Naive thymus-derived CD4-positive, alpha-beta T cell (primary cell): ENCODE measurements around the gene ZFAND3. TPM values are rescaled to one million over a fixed set of nuclear protein-coding genes. Genes with fewer than 3 reads are reported as not detected.
"Not testable (repeated sequence)": the region's sequence is repeated elsewhere in the genome, so short reads cannot be mapped to it uniquely, and the experiment has no call there.

Experiments
- ATAC-seq: fragments of 150-1000 bp; cut with Tn5 transposase; 2 replicates; pipeline ENCODE4 v1.10.0; 2021; ENCODE audit warnings: mild to moderate bottlenecking, moderate library complexity
- CTCF ChIA-PET: fragments of 350-600 bp; sonication (Branson Sonifier 250); formaldehyde crosslinking; loops from one replicate; lab custom pipeline; 2021; ENCODE audit warnings: antibody characterized with exemption; lab: Charles Lee
- POLR2A ChIA-PET: fragments of 350-600 bp; sonication (Branson Sonifier 250); formaldehyde crosslinking; loops from one replicate; lab custom pipeline; 2021; ENCODE audit warnings: antibody characterized with exemption, inconsistent platforms; lab: Charles Lee
- DNase-seq, 9 donors: peaks; one replicate each; pipeline versions ENCODE4 v3.0.0 to v3.0.0-alpha.2; 2020 to 2022; ENCODE audit warnings: mixed read lengths in 1 of 9
- H3K27ac ChIP-seq: one replicate; pipeline ENCODE4 v1.7.0; 2013; ENCODE audit warnings: mild to moderate bottlenecking, low read depth, low read length, moderate library complexity
- H3K27me3 ChIP-seq, 2 donors: one replicate each; pipeline ENCODE4 v1.7.0; 2013; ENCODE audit warnings: low read length in 2 of 2, mild to moderate bottlenecking in 2 of 2, moderate library complexity in 2 of 2; ENCODE audit not compliant: control insufficient read depth in 2 of 2, insufficient read depth in 2 of 2
- H3K36me3 ChIP-seq, 3 experiments: 1 replicate in 2 of 3; 2 replicates in 1 of 3; pipeline ENCODE4 v1.7.0; 2013; ENCODE audit warnings: low read length in 3 of 3, mild to moderate bottlenecking in 3 of 3, moderate library complexity in 1 of 3; ENCODE audit not compliant: insufficient read depth in 3 of 3, control insufficient read depth in 2 of 3
- H3K4me1 ChIP-seq, 2 donors: one replicate each; pipeline ENCODE4 v1.7.0; 2013; ENCODE audit warnings: low read length in 2 of 2, mild to moderate bottlenecking in 2 of 2, moderate library complexity in 1 of 2; ENCODE audit not compliant: control insufficient read depth in 2 of 2, insufficient read depth in 2 of 2
- H3K4me3 ChIP-seq: 2 replicates; pipeline ENCODE4 v1.7.0; 2013; ENCODE audit warnings: mild to moderate bottlenecking, low read length
- H3K9me3 ChIP-seq, 3 experiments: 1 replicate in 2 of 3; 2 replicates in 1 of 3; pipeline ENCODE4 v1.7.0; 2013; ENCODE audit warnings: low read length in 3 of 3; ENCODE audit not compliant: control insufficient read depth in 2 of 3
- H3K27ac Mint-ChIP-seq, 9 donors: one replicate each; pipeline ENCODE4 v1.8.0; 2020 to 2022; ENCODE audit warnings: mixed read lengths in 9 of 9, mild to moderate bottlenecking in 8 of 9, moderate library complexity in 5 of 9, inconsistent platforms in 2 of 9
- H3K27me3 Mint-ChIP-seq, 5 donors: one replicate each; pipeline ENCODE4 v1.8.0; 2021 to 2022; ENCODE audit warnings: mixed read lengths in 5 of 5, mild to moderate bottlenecking in 1 of 5
- H3K36me3 Mint-ChIP-seq, 5 donors: one replicate each; pipeline ENCODE4 v1.8.0; 2020 to 2022; ENCODE audit warnings: mixed read lengths in 5 of 5, mild to moderate bottlenecking in 3 of 5, inconsistent platforms in 1 of 5
- H3K4me1 Mint-ChIP-seq, 7 donors: one replicate each; pipeline ENCODE4 v1.8.0; 2020 to 2022; ENCODE audit warnings: mixed read lengths in 7 of 7, mild to moderate bottlenecking in 3 of 7, inconsistent platforms in 1 of 7
- H3K4me3 Mint-ChIP-seq, 10 donors: one replicate each; pipeline ENCODE4 v1.8.0; 2020 to 2022; ENCODE audit warnings: mild to moderate bottlenecking in 10 of 10, mixed read lengths in 10 of 10, moderate library complexity in 6 of 10, inconsistent platforms in 2 of 10
- H3K9me3 Mint-ChIP-seq, 11 donors: one replicate each; pipeline ENCODE4 v1.8.0; 2020 to 2022; ENCODE audit warnings: mixed read lengths in 11 of 11, mild to moderate bottlenecking in 4 of 11, inconsistent platforms in 1 of 11, moderate library complexity in 1 of 11
- intact Hi-C, 2 donors: fragments of 100-400 bp; cut with micrococcal nuclease; formaldehyde crosslinking; loops; one replicate each; pipeline ENCODE4 v1.15.1; 2023
- polyA plus RNA-seq, 2 donors: library from polyadenylated mRNA; unstranded; fragments of 300-500 nt; fragmentation: Illumina TruSeq; gene quantifications; one replicate each; pipeline ENCODE4 v1.2.3, GENCODE V29; 2021
- total RNA-seq, 6 experiments: library from RNA in 5 of 6; stranded (reverse) in 5 of 6; gene quantifications; 1 replicate in 5 of 6; 2 replicates in 1 of 6; pipeline ENCODE4 v1.2.3 and lab custom pipeline; 2021 to 2026

ZFAND3 gene
- total and polyA plus RNA-seq, 7 experiments from 2014 or later, result 3.5 to 55.0 (median 37.1) TPM

DNA sequence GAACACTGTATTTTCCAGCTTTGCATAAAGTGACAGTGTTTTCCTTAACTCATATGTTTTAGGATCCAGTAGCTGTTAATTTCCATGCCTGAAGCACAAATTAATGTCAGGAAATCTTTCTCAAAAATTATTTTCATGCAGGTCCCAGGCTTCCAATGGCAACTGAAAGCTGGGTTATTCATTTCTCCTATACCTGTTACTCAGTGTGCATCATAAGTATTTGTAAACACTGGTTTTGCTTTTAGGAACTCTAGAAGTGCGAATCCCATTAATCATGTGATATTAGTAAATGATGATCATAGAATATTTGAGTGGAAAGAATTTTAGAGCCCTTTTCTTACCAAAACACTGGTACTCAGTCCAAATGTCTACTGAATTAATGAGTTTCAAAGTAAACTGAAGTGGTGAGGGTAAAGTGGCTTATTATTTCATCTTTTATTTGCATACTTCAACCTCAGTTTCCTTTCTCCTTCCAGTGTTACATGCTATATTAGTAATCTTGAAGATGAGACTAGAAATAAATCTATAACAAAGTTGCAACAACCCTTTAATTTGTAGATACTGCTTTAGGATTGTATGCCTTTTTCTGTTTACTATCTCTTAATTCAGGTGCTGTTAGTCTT lies 124.0 kb downstream of the ZFAND3 start:
- H3K4me3 ChIP-seq, result no peak overlapping the region
- peaks cover 0 to 17% of the 10 kb centered on the region in 2 donors for H3K4me1 ChIP-seq
- no peak overlapping the region for H3K27ac ChIP-seq
- no peaks in the 10 kb centered on the region for H3K9me3 ChIP-seq
- H3K27me3 Mint-ChIP-seq, result no peaks in the 10 kb centered on the region
- H3K36me3 Mint-ChIP-seq, result peaks cover 6 to 25% (median 12%) of the 10 kb centered on the region in 5 donors
- H3K27me3 ChIP-seq, result no peaks in the 10 kb centered on the region
- peaks cover 0 to 5% (median 1%) of the 10 kb centered on the region in 11 donors for H3K9me3 Mint-ChIP-seq
- peaks cover 19 to 64% (median 54%) of the 10 kb centered on the region in 7 donors for H3K4me1 Mint-ChIP-seq
- ChIA-PET CTCF (no interaction called here), POLR2A (no interaction called here)
- ATAC-seq (no peak), DNase-seq (no peak)
- H3K36me3 ChIP-seq, result no peaks in the 10 kb centered on the region
- intact Hi-C loops, result no loop called here
- no peak overlapping the region for H3K27ac Mint-ChIP-seq
- no peak overlapping the region for H3K4me3 Mint-ChIP-seq

DNA sequence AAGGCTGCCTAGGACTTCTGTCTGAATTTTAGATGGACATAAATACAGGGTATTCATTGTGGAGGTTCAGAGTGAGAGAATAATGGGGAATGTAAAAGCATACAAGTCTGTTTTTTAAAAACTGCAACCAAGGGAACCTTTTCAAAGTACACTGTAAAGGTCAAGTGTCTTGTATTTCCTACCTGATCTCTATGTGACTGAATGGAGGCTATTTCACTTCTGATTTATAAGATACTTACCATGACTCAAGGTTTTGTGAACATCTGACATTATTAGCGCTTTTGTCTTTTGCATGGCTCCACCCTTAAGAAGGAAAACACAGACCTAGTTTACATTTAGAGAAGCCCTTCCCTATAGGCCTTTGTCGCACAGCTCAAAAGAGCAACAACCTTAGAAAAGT lies 126.5 kb downstream of the ZFAND3 start:
- H3K4me1 ChIP-seq, result peaks cover 7 to 12% of the 10 kb centered on the region in 2 donors
- no peaks in the 10 kb centered on the region for H3K36me3 ChIP-seq
- CTCF ChIA-PET, result no interaction called here
- peaks cover 9 to 30% (median 18%) of the 10 kb centered on the region in 5 donors for H3K36me3 Mint-ChIP-seq
- no peak overlapping the region for H3K27ac ChIP-seq
- H3K4me1 Mint-ChIP-seq, result peaks cover 25 to 74% (median 67%) of the 10 kb centered on the region in 7 donors
- ATAC-seq (no peak), DNase-seq (no peak)
- no peak overlapping the region for H3K4me3 ChIP-seq
- H3K9me3 Mint-ChIP-seq, result peaks cover 0 to 9% (median 3%) of the 10 kb centered on the region in 11 donors
- no peak overlapping the region for H3K27ac Mint-ChIP-seq
- intact Hi-C loops, result loop anchor here in 1 of 2 donors (2.0 kb wide), 1 partner anchor 23 kb away; no protein-coding TSS in a partner anchor
- H3K4me3 Mint-ChIP-seq, result no peak overlapping the region
- POLR2A ChIA-PET, result no interaction called here
- H3K9me3 ChIP-seq, result no peaks in the 10 kb centered on the region
- H3K27me3 ChIP-seq, result no peaks in the 10 kb centered on the region
- no peaks in the 10 kb centered on the region for H3K27me3 Mint-ChIP-seq

DNA sequence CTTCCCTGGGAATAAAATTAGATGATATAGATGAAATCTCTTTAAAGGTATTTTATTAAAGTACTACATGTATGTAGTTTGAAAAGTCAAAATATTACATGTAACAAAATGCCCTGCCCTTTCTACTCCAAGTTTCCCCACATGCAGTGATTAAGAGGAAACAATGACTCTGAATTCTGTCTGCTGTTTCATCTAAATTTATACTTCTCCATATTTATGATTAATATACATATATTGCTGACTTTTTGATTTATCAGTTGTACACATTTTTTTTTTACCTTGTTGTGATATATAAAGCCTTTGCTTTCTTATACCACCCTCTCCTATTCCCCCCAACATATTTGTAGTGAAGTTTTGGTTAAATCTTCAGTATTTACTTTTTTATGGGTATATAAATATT lies 127.9 kb downstream of the ZFAND3 start:
- H3K36me3 Mint-ChIP-seq, result peaks cover 9 to 30% (median 18%) of the 10 kb centered on the region in 5 donors
- ATAC-seq, result no peak
- CTCF ChIA-PET, result no interaction called here
- Histone ChIP-seq H3K9me3 (no peaks in the 10 kb centered on the region), H3K27me3 (no peaks in the 10 kb centered on the region), H3K4me3 (no peak overlapping the region), H3K4me1 (peaks cover 4 to 7% of the 10 kb centered on the region in 2 donors), H3K36me3 (no peaks in the 10 kb centered on the region), H3K27ac (no peak overlapping the region)
- no peaks in the 10 kb centered on the region for H3K27me3 Mint-ChIP-seq
- DNase-seq, result no peak
- peaks cover 0 to 9% (median 3%) of the 10 kb centered on the region in 11 donors for H3K9me3 Mint-ChIP-seq
- H3K4me1 Mint-ChIP-seq, result peaks cover 35 to 84% (median 67%) of the 10 kb centered on the region in 7 donors
- POLR2A ChIA-PET, result no interaction called here
- intact Hi-C loops, result loop anchor here in 1 of 2 donors (2.0 kb wide), 1 partner anchor 25 kb away; no protein-coding TSS in a partner anchor
- H3K27ac Mint-ChIP-seq, result no peak overlapping the region
- no peak overlapping the region for H3K4me3 Mint-ChIP-seq

DNA sequence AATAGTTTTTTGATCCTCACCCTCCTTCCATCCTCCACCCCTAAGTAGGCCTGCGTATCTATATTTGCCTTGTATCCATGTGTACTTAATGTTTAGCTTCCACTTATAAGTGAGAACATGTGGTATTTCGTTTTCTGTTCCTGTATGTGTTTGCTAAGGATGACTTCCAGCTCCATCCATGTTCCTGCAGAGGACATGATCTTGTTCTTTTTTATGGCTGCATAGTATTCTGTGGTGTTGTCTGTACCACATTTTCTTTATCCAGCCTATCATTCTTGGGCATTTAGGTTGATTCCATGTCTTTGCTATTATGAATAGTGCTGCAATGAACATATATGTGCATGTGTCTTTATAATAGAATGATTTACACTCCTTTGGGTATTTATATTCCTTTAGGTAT lies 129.1 kb downstream of the ZFAND3 start:
- H3K4me3 ChIP-seq, DNase-seq, H3K36me3 ChIP-seq, H3K4me3 Mint-ChIP-seq, H3K9me3 Mint-ChIP-seq, H3K9me3 ChIP-seq, H3K27me3 Mint-ChIP-seq, H3K27ac Mint-ChIP-seq, H3K27ac ChIP-seq, ATAC-seq, H3K4me1 ChIP-seq, CTCF ChIA-PET, POLR2A ChIA-PET, H3K27me3 ChIP-seq, intact Hi-C loops: not testable (repeated sequence)
- H3K36me3 Mint-ChIP-seq, result peaks cover 9 to 30% (median 18%) of the 10 kb centered on the region in 5 donors
- H3K4me1 Mint-ChIP-seq, result peaks cover 28 to 81% (median 57%) of the 10 kb centered on the region in 7 donors

DNA sequence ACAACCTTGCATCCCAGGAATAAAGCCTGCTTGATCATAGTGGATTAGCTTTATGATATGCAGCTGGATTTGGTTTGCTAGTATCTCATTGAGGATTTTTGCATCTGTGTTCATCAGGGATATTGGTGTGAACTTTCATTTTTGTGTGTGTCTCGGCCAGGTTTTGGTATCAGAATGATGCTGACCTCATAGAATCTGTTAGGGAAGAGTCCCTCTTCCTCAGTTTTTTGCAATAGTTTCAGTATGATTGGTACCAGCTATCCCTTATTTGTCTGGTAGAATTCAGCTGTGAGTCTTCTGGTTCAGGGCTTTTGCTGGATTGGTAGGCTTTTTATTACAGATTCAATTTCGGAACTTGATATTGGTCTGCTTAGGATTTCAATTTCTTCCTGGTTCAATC lies 132.5 kb downstream of the ZFAND3 start:
- no peak overlapping the region for H3K27ac ChIP-seq
- H3K4me3 ChIP-seq, result no peak overlapping the region
- no peaks in the 10 kb centered on the region for H3K36me3 ChIP-seq
- POLR2A ChIA-PET, result no interaction called here
- H3K27me3 ChIP-seq, result no peaks in the 10 kb centered on the region
- Mint-ChIP-seq H3K9me3 (peaks cover 0 to 9% (median 3%) of the 10 kb centered on the region in 11 donors), H3K27ac (no peak overlapping the region), H3K27me3 (no peaks in the 10 kb centered on the region), H3K4me1 (peaks cover 18 to 51% (median 36%) of the 10 kb centered on the region in 7 donors), H3K4me3 (peak overlapping the region in 2 of 10 donors; percentile 4 to 24), H3K36me3 (peaks cover 8 to 22% (median 15%) of the 10 kb centered on the region in 5 donors)
- H3K4me1 ChIP-seq, result peaks cover 0 to 7% of the 10 kb centered on the region in 2 donors
- intact Hi-C loops, result no loop called here
- CTCF ChIA-PET, result no interaction called here
- no peak for ATAC-seq
- H3K9me3 ChIP-seq, result no peaks in the 10 kb centered on the region
- DNase-seq, result no peak

DNA sequence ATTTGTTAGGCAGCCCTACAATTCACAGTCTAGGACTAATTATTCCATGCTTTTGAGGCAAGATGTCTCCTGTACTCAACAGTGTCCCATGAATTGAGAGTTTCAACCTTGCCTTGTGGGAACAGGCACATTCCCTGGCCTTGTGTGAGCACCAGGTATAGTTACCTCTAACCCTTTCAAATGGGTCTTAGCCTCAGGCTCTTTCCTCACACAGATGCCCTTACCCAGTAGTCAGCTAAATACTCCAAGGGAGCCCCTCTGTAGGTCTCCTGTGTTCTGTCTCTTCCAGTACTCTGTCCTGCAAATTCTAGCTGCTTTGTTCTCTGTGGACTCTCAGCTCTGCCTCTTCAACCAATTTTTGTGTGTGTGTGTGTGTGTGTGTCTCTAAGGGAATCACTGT lies 135.3 kb downstream of the ZFAND3 start:
- ChIA-PET POLR2A (no interaction called here), CTCF (no interaction called here)
- no peak overlapping the region for H3K4me3 Mint-ChIP-seq

More for the DNA sequence above, 135.3 kb downstream of the ZFAND3 start:
- H3K27me3 ChIP-seq, result no peaks in the 10 kb centered on the region
- peaks cover 0 to 4% (median under 1%) of the 10 kb centered on the region in 5 donors for H3K36me3 Mint-ChIP-seq
- H3K27me3 Mint-ChIP-seq, result no peaks in the 10 kb centered on the region
- H3K27ac Mint-ChIP-seq, result no peak overlapping the region
- H3K4me1 Mint-ChIP-seq, result peaks cover 13 to 49% (median 28%) of the 10 kb centered on the region in 7 donors
- intact Hi-C loops, result no loop called here
- H3K9me3 Mint-ChIP-seq, result no peaks in the 10 kb centered on the region
- H3K4me1 ChIP-seq, result no peaks in the 10 kb centered on the region
- no peak overlapping the region for H3K4me3 ChIP-seq
- no peaks in the 10 kb centered on the region for H3K9me3 ChIP-seq
- H3K36me3 ChIP-seq, result no peaks in the 10 kb centered on the region
- DNase-seq, result no peak
- H3K27ac ChIP-seq, result no peak overlapping the region
- no peak for ATAC-seq
